Stimulated activated CD4-positive, alpha-beta T cell treated with anti-CD3 and anti-CD28 coated beads, Interleukin-4, amount 100 ng/mL, for 24 hours (primary cell): Measurements from ENCODE around the gene ANKRD42.
A peak's percentile ranks its signal among the peaks of the same experiment; 100 is the strongest.
"Not testable (repeated sequence)": the region's sequence is repeated elsewhere in the genome, so short reads cannot be mapped to it uniquely, and the experiment has no call there.

Experiments used
- DNase-seq: peaks from one replicate; pipeline ENCODE4 v3.0.0-alpha.2; 2020

Gene ANKRD42

GRCh38 chr11:83174008-83174407, 19.5 kb upstream of the ANKRD42 start:
- DNase-seq = no peak

- DNase-seq = no peak
Observed at GRCh38 chr11:83175815-83176214, 17.7 kb upstream of the ANKRD42 start.

GRCh38 chr11:83181815-83182214, 11.7 kb upstream of the ANKRD42 start:
- DNase-seq = no peak

DNA sequence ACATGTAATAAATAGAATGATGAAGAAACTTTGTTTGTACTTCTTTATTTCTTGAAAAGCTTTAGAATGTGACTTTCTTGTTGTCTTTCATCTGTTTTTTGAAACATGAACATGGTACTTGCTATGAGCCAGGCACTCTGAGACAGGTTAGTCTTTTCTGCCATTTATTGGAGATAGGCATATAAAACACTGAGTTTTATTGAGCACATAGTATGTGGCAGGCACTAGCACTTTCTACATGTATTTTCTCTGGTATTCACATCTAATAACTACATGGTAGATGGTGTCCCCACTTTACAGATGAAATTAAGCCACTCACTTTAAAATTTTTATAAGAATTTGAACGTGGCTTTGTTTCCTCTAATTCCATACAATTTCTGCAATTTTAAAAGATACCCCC, 7.7 kb upstream of the ANKRD42 start:
- DNase-seq = no peak

DNA sequence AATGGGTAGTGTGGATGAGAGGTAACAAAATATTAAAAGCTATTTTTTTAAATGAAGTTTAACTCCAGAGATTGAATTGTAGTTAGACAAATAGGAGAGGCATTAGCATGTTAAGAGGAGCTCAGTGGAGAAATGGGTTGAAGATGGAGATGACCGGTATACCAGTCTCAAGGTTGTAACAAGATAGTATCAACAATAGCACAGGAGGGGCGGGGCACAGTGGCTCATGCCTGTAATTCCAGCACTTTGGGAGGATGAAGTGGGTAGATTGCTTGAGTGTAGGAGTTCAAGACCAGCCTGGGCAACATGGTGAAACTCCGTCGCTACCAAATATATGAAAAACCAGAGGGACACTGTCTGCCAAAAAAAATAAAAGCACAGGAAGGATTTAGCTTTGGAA, 6.0 kb upstream of the ANKRD42 start:
- no peak for DNase-seq

DNA sequence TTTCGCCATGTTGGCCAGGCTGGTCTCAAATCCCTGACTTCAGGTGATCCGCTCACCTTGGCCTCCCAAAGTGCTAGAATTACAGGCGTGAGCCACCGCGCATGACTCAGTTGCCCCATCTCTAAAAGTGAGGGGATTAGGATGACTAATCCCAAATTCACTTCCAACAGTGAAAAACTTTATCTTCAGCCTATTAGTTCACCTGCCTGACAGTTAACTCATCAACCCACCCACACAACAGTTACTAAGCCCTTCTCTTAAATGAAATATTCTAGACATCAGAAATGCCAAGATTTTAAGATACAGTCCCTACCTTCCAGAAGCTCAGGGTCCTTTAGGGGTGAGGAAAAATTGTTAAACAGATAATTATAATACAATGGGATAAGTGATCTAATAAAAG, 2.0 kb upstream of the ANKRD42 start:
- peak; percentile 14 for DNase-seq

DNA sequence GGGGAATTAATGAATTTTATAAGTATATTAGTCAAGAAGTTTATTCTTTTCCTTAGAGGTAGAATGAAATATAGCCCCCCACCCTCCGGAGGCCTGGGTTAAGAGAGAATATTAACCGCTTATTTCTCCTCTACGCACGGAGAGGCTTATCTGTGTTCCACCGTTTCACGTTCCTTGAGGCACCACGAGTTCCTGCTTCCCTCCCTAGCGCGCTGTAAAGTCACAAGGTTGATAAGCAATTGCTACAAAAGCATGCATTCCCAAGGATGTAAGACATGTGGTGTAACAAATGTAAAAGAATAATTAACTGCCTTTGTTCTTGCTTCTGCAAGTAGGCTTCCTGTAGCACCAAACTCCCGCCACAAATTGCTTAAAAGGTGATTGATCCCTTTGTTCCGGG, 1.5 kb upstream of the ANKRD42 start:
- DNase-seq = no peak

DNA sequence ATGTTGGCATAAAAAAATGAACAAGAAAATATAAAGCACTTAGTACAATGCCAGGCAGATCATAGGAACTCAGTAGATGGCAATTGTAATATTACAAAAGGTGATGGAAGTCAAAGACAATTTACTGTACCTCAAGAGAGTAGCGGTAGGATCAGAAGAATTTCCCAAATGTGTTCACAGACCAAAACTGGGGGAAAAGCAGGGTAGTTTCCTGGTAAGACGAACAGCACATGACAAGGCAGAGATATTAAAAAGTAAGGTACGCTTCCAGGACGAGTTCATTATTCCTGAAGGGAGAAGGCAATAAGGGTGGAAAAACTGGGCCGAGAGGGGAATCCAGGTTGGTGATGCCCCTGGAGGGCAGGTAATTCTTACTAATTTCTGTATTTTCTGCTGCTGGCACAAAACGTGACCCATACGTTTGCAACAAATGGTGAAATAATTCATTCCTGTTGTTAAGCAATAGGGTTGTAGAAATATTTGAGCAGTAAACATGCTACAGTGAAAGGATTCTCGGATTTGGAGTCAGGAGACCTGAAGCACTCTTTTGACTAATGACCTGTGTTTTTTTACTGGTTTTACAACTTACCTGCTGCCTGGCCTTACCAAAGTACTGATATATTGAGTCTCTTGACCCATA, 786 bp upstream of the ANKRD42 start:
- no peak for DNase-seq

DNA sequence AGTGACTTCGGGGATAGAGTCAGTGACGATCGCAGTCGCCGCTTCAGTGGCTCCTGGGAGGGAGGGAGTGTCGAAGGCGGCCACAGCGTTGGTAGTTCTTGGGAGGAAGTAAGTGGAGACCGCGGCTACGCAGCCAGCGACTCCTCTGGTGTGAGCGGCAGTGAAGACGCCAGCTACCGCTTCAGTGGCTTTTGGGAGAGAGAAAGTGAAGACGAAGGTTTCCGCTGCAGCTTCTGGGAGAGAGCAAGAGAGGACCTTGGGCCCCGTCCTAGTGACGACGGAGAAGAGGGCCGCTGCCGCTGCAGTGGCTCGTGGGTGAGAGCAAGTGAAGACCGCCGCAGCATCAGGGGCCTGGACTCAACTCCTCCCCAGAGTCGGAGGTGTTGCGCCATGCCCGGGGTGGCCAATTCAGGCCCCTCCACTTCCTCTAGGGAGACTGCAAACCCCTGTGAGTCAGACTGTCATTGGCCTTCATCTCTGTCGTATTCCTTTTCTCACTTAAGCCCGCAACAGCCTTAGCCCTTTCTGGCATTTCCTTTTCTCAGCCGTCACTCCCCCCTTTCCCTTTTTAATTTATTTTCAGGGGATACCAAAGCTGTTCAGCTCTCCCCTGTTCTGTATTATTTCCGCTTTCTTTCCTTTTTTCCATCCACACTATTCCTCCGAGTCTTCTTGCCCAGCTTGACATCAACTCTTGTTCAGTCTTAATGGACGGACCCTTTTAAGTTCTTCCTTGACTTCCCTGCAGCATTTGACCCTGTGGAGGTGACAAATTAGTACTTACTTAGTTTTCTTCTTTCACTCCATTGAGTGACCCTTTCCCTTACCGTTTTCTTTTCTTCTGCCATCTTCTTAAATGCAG, 1.0 kb downstream of the ANKRD42 start:
- DNase-seq = peak; percentile 55

DNA sequence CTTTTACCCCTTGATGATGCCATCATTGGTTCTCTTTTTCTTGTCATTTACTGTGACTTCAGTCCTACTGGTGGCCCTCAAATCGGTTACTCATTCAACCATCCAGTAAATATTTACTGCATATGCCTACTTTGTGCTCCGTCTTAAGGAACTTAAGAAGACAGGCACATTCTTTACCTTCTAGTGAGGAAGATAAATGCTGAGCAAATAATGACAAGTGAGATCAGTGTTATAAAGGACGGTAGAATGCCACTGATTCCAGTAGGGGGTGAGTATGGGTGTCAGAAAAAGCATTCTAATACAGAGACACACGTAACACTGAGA, 1.6 kb downstream of the ANKRD42 start:
- no peak for DNase-seq

DNA sequence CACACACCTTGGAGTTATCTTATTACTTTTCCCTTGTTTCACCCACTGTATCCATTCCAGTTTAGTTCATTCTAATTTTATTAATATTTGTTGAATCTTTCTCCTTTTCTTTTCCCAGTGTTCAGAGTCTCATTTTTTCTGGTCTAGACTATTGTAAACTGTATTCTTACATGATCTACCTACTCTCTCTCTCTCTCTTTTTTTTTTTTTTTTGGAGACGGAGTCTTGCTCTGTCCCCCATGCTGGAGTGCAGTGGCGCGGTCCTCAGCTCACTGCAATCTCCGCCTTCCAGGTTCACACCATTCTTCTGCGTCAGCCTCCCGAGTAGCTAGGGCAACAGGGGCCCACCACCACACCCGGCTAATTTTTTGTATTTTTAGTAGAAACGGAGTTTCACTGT, 2.1 kb downstream of the ANKRD42 start:
- no peak for DNase-seq

DNA sequence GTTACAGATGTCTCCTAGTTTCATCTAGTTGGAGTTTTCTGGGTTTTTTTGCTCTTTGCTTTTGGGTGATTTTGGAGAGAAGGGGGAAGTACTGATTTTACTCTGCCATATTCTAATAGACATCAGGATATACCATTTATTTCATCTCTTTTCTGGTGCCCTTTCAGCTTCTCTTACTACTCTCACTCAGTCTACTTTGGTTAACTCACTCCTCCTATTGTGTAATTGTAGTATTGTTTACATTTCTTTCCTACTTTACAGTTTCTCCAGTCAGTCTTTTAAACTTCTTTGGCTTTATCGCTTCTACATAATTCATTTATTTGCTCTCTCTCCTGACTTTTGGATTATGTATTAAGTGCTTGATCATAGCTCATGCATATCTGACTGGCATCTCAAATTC, 6.5 kb downstream of the ANKRD42 start:
- no peak for DNase-seq

- no peak for DNase-seq
Observed at GRCh38 chr11:83205608-83206185, 12.2 kb downstream of the ANKRD42 start.

GRCh38 chr11:83206221-83206620, 12.7 kb downstream of the ANKRD42 start:
- no peak for DNase-seq

GRCh38 chr11:83206771-83207382, 13.4 kb downstream of the ANKRD42 start:
- not testable (repeated sequence) for DNase-seq

DNA sequence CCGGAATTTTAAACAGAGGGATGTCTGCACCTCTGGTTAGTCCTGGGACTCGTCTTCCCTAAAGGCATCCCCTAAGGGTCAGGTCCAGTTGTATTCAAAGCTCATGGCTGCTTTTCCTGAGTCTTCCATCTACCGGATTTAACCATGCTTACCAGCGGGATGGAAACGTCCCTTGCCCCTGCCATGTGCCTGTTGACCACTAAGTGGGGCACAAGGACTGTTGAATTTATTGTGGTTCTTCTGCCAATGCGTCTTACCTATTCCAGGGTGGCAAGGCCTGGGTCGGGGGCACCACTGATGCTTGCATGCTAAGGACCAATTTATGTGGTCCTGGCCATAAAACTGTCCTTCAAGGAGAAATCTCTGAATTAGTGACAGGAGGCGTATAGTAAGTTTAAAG, 25.6 kb downstream of the ANKRD42 start:
- no peak for DNase-seq

- no peak for DNase-seq
Observed at GRCh38 chr11:83220260-83220659, 26.7 kb downstream of the ANKRD42 start.

GRCh38 chr11:83221694-83222093, 28.2 kb downstream of the ANKRD42 start:
- no peak for DNase-seq

DNA sequence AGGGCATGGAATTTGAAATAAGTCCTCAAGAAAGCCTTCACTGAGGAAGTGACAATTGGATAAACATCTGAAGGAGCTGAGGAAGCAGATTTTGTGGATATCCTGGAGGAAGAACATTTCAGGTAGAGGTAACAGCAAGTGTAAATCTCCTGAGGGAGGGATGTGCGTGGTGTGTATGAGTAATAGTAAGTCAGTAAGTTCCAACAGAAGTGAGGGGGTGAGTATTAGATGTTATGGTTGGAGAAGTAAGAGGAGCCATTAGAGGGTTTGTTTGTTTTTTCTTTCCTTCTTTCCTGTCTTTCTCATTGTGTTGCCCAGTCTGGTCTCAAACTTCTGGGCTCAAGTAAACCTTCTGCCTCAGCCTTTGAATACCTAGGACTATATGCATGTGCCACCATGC, 29.0 kb downstream of the ANKRD42 start:
- DNase-seq = no peak

DNA sequence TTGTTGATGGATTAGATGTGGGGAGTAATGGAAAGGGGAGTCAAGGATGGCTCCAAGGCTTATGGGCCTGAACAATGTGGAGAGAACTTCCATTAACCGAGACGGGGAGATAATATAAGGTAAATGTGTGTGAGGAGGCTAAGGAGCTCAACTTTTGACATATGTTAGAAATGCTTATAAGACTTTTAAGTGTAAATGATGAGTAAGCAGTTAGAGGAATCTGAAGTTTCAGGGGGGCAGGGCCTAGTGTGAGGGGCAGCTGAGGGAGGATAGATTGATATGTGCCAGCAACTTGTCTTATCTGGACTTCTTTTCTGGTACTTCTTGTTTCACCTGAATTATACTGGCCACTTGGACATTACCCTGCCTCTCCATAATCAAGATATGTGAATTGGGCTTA, 29.9 kb downstream of the ANKRD42 start:
- DNase-seq = no peak

GRCh38 chr11:83235825-83236224, 42.3 kb downstream of the ANKRD42 start:
- DNase-seq = no peak

GRCh38 chr11:83238111-83238510, 44.6 kb downstream of the ANKRD42 start:
- no peak for DNase-seq

DNA sequence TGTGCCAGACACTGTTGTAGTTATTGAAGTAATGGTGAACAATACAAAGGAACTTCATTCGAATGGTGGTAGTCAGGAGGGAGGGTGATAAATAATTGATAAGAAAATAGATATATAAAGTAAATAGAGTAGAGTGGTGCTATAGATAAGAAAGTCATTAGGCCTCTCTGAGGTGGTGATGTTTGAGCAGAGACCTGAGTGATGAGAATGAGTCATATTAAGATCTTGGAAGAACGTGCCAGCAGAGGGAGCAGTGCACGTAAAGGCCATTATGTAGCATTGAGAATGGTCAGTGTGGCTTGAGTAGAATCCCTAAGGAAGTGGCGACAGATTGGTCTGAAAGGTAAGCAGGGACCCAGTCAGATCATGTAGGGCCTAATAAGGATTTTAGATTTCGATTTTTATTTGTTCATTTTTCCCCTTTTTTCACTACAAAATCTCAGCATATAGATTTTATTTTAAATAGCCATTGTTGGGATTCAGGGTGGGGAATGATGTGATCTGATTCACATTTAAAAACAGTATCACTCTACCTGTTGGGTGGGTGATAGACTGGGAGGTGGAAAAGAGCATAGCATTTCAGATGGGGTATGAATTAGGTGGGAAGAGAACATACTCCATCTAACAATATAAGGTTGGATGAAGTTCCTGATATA, 47.9 kb downstream of the ANKRD42 start:
- DNase-seq = peak; percentile 4
